K562 (cell line): ENCODE measurements around the gene OR8D2. TPM values are rescaled to one million over a fixed set of nuclear protein-coding genes. Genes with fewer than 3 reads are reported as not detected.

Source experiments
- CBFA2T3 ChIP-seq: fragments of 450-650 bp; IDR thresholded peaks from 2 replicates; pipeline ENCODE4 v1.6.1; 2017
- HDAC6 ChIP-seq: IDR thresholded peaks from 2 replicates; pipeline ENCODE4 v1.6.1; 2012; ENCODE audit warnings: low read depth, mild to moderate bottlenecking, control low read depth, inconsistent platforms, low read length, moderate library complexity
- MAFF ChIP-seq: IDR thresholded peaks from 2 replicates; pipeline ENCODE4 v1.6.1; 2012; ENCODE audit warnings: low read length, improper control_type of control experiment
- MAFG ChIP-seq: fragments of 450-650 bp; conservative IDR thresholded peaks from 2 replicates; pipeline ENCODE4 v1.6.1; 2016; ENCODE audit warnings: missing genetic modification characterization, missing compliant biosample characterization
- MAFK ChIP-seq: IDR thresholded peaks from 2 replicates; pipeline ENCODE4 v1.6.1; 2011; ENCODE audit warnings: low read length, improper control_type of control experiment
- NBN ChIP-seq: fragments of 450-650 bp; IDR thresholded peaks from 2 replicates; pipeline ENCODE4 v1.6.1; 2016; ENCODE audit warnings: low read depth, mild to moderate bottlenecking
- PHF20 ChIP-seq: fragments of 450-650 bp; IDR thresholded peaks from 2 replicates; pipeline ENCODE4 v1.6.1; 2018; ENCODE audit not compliant: partially characterized antibody
- RBM14 ChIP-seq: fragments of 200-400 bp; formaldehyde crosslinking; IDR thresholded peaks from 2 replicates; pipeline ENCODE4 v1.6.1; 2018; ENCODE audit warnings: low read depth, mild to moderate bottlenecking, low read length, moderate library complexity, borderline replicate concordance; ENCODE audit not compliant: insufficient read depth
- RFX7 ChIP-seq: fragments of 250-450 bp; sonication (Bioruptor Pico); IDR thresholded peaks from 2 replicates; pipeline ENCODE4 v1.5.1; 2021; ENCODE audit warnings: mild to moderate bottlenecking
- SLC30A9 ChIP-seq: fragments of 250-450 bp; sonication (Bioruptor Pico); IDR thresholded peaks from 2 replicates; pipeline ENCODE4 v1.8.0; 2022; ENCODE audit warnings: mild to moderate bottlenecking, moderate library complexity
- U2AF1 ChIP-seq: fragments of 200-400 bp; formaldehyde crosslinking; optimal IDR thresholded peaks from 2 replicates; pipeline ENCODE3; 2017; ENCODE audit warnings: mild to moderate bottlenecking, low read depth, low read length, moderate library complexity
- ZNF121 ChIP-seq: sonication (generic); formaldehyde crosslinking; conservative IDR thresholded peaks from 2 replicates; pipeline ENCODE4 v1.8.0; 2022; ENCODE audit warnings: missing genetic modification reagents
- ZNF263 ChIP-seq: sonication (generic); formaldehyde crosslinking; IDR thresholded peaks from 2 replicates; pipeline ENCODE4 v1.8.0; 2022; ENCODE audit warnings: mild to moderate bottlenecking, missing genetic modification reagents, borderline replicate concordance
- ZSCAN29 ChIP-seq: fragments of 450-650 bp; IDR thresholded peaks from 2 replicates; pipeline ENCODE4 v1.6.1; 2017
- polyA plus RNA-seq, 8 experiments: library from polyadenylated mRNA; depleted of rRNA in 4 of 8; stranded (reverse) in 5 of 8; unstranded in 3 of 8; fragments of >200 nt; fragmentation: Nextera tagmentation in 2 of 8; fragmentation: Illumina TruSeq in 1 of 8; extraction: Ambion mirVana in 2 of 8; extraction: Trizol in 1 of 8; gene quantifications; 2 replicates each; pipeline versions ENCODE4 v1.2.1 to v1.2.3, GENCODE V29; 2011 to 2014; ENCODE audit warnings: inconsistent platforms in 1 of 8, missing spikeins in 1 of 8
- total RNA-seq, 7 experiments: library from RNA; depleted of rRNA in 6 of 7; stranded (reverse); fragments of >200 nt in 6 of 7; fragmentation: Illumina TruSeq in 2 of 7; extraction: Trizol in 2 of 7; gene quantifications; 2 replicates each; pipeline versions ENCODE4 v1.2.1 to v1.2.3, GENCODE V29; 2011 to 2021; ENCODE audit warnings: low replicate concordance in 1 of 7
- TF ChIP-seq, protein P1 (sequence below): sonication (generic); formaldehyde crosslinking; IDR thresholded peaks from 2 replicates; pipeline ENCODE4 v1.8.0; 2022; ENCODE audit warnings: mild to moderate bottlenecking, missing genetic modification reagents, borderline replicate concordance
- TF ChIP-seq, protein P2 (sequence below), 2 experiments: IDR thresholded peaks; 2 replicates each; pipeline ENCODE4 v1.6.1; 2012; ENCODE audit warnings: improper control_type of control experiment in 2 of 2, low read depth in 2 of 2, low read length in 2 of 2, borderline replicate concordance in 1 of 2
- TF ChIP-seq, protein P3 (sequence below): sonication (generic); formaldehyde crosslinking; IDR thresholded peaks from 2 replicates; pipeline ENCODE4 v1.8.0; 2023; ENCODE audit warnings: mild to moderate bottlenecking, missing genetic modification reagents
- TF ChIP-seq, protein P4 (sequence below): fragments of 450-650 bp; formaldehyde crosslinking; IDR thresholded peaks from 2 replicates; pipeline ENCODE4 v1.4.0; 2020; ENCODE audit warnings: mild to moderate bottlenecking

The OR8D2 gene
- total and polyA plus RNA-seq, 9 of the 15 experiments (the other 6 are each of a cell fraction or from before 2014, with no cell fraction given) = 0.06 to 0.21 TPM; not detected in 7

DNA sequence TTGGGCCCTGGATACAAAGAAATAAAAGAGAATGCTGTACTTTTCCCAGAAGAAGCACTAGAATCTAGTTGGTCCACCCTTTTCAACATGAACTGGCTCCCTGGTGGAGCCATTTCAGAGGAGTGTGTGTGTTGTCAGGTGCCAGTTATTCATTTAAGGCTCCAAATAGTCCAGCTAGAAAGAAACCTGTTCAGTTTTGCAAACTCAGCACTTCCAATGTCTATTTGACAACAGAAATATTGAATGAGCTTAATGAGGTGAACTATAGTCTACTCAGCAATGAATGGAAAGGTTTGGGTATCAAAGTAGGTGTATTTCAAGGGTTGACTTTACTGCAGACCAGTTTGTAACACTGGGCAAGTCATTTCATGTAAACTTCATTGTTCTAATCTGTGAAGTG, 8.3 kb downstream of the OR8D2 start (continued):
- TF ChIP-seq, protein P1, sequence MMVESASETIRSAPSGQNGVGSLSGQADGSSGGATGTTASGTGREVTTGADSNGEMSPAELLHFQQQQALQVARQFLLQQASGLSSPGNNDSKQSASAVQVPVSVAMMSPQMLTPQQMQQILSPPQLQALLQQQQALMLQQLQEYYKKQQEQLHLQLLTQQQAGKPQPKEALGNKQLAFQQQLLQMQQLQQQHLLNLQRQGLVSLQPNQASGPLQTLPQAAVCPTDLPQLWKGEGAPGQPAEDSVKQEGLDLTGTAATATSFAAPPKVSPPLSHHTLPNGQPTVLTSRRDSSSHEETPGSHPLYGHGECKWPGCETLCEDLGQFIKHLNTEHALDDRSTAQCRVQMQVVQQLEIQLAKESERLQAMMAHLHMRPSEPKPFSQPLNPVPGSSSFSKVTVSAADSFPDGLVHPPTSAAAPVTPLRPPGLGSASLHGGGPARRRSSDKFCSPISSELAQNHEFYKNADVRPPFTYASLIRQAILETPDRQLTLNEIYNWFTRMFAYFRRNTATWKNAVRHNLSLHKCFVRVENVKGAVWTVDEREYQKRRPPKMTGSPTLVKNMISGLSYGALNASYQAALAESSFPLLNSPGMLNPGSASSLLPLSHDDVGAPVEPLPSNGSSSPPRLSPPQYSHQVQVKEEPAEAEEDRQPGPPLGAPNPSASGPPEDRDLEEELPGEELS (CRISPR knock-in tag) = no peak
- TF ChIP-seq PHF20 = no peak
- TF ChIP-seq ZNF263 (CRISPR knock-in tag) = no peak
- TF ChIP-seq ZSCAN29 = no peak
- no peak for TF ChIP-seq HDAC6
- no peak for TF ChIP-seq CBFA2T3
- no peak for TF ChIP-seq RBM14
- peak; percentile 89 for TF ChIP-seq MAFK
- TF ChIP-seq, protein P2, sequence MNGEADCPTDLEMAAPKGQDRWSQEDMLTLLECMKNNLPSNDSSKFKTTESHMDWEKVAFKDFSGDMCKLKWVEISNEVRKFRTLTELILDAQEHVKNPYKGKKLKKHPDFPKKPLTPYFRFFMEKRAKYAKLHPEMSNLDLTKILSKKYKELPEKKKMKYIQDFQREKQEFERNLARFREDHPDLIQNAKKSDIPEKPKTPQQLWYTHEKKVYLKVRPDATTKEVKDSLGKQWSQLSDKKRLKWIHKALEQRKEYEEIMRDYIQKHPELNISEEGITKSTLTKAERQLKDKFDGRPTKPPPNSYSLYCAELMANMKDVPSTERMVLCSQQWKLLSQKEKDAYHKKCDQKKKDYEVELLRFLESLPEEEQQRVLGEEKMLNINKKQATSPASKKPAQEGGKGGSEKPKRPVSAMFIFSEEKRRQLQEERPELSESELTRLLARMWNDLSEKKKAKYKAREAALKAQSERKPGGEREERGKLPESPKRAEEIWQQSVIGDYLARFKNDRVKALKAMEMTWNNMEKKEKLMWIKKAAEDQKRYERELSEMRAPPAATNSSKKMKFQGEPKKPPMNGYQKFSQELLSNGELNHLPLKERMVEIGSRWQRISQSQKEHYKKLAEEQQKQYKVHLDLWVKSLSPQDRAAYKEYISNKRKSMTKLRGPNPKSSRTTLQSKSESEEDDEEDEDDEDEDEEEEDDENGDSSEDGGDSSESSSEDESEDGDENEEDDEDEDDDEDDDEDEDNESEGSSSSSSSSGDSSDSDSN (IDR thresholded peaks at IDR 0.05; ENCODE audit: borderline replicate concordance in 1 of 2, low read depth in 2 of 2, low read length in 2 of 2) = no peak
- TF ChIP-seq, protein P3, sequence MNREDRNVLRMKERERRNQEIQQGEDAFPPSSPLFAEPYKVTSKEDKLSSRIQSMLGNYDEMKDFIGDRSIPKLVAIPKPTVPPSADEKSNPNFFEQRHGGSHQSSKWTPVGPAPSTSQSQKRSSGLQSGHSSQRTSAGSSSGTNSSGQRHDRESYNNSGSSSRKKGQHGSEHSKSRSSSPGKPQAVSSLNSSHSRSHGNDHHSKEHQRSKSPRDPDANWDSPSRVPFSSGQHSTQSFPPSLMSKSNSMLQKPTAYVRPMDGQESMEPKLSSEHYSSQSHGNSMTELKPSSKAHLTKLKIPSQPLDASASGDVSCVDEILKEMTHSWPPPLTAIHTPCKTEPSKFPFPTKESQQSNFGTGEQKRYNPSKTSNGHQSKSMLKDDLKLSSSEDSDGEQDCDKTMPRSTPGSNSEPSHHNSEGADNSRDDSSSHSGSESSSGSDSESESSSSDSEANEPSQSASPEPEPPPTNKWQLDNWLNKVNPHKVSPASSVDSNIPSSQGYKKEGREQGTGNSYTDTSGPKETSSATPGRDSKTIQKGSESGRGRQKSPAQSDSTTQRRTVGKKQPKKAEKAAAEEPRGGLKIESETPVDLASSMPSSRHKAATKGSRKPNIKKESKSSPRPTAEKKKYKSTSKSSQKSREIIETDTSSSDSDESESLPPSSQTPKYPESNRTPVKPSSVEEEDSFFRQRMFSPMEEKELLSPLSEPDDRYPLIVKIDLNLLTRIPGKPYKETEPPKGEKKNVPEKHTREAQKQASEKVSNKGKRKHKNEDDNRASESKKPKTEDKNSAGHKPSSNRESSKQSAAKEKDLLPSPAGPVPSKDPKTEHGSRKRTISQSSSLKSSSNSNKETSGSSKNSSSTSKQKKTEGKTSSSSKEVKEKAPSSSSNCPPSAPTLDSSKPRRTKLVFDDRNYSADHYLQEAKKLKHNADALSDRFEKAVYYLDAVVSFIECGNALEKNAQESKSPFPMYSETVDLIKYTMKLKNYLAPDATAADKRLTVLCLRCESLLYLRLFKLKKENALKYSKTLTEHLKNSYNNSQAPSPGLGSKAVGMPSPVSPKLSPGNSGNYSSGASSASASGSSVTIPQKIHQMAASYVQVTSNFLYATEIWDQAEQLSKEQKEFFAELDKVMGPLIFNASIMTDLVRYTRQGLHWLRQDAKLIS (CRISPR knock-in tag) = no peak
- TF ChIP-seq MAFF = peak; percentile 86
- TF ChIP-seq NBN = no peak
- no peak for TF ChIP-seq RFX7 (CRISPR knock-in tag)
- TF ChIP-seq ZNF121 (CRISPR knock-in tag) = no peak
- TF ChIP-seq, protein P4, sequence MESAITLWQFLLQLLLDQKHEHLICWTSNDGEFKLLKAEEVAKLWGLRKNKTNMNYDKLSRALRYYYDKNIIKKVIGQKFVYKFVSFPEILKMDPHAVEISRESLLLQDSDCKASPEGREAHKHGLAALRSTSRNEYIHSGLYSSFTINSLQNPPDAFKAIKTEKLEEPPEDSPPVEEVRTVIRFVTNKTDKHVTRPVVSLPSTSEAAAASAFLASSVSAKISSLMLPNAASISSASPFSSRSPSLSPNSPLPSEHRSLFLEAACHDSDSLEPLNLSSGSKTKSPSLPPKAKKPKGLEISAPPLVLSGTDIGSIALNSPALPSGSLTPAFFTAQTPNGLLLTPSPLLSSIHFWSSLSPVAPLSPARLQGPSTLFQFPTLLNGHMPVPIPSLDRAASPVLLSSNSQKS (CRISPR knock-in tag) = no peak
- no peak for TF ChIP-seq SLC30A9 (CRISPR knock-in tag)
- TF ChIP-seq MAFG (tag) = peak; percentile 75
- no peak for TF ChIP-seq U2AF1
